GM18873 (cell line): ENCODE measurements around the gene STRIP2.
"Not testable (repeated sequence)": the region's sequence is repeated elsewhere in the genome, so short reads cannot be mapped to it uniquely, and the experiment has no call there.

Experiments
- ATAC-seq: cut with Tn5 transposase; IDR thresholded peaks from one replicate; pipeline ENCODE4 v1.9.1; 2021; ENCODE audit warnings: mild to moderate bottlenecking, moderate library complexity, moderate number of reproducible peaks; ENCODE audit not compliant: unreplicated experiment, low FRiP score

STRIP2 gene

DNA sequence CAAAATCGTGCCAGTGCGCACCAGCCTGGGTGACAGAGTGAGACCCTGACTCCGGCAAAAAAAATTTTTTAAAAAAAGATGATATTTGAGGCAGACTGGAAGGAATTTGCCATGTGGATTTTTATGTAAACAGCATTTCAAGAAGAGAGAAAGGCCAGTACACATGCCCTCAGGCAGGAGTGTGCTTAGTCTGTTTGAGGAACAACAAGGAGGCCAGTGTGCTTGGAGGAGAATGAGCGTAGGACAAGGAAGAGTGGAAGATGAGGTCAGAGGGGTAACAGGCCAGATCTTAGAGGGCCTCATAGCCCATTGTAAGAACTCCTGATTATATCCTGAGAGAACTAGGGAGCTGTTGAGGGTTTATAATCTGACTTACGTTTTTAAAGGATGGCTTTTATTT lies 17.2 kb upstream of the STRIP2 start:
- no peak for ATAC-seq

DNA sequence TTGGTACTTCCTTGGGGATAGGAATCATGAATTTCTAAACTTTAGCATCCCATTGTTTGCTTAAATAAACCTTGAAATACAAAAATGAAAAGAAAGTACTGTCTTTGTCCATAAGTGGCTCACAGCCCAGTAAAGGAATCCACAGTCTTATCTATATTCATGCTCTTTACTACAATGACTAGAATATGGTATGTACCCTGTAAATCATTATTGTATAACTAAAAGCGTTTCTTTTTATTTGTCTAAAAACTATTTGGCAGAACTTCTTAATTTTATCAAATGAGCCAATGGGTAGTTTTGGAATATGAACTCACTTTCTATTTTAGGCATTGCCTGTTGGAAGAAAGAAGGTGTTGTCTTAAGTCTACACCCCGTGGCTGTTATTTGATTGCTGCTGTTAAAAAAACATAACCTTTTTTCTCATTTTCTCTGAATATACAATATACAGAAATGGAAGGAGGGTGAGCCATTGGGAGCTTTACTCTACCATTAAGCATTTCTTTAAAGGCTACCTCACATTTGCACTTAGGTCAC lies 12.4 kb upstream of the STRIP2 start:
- no peak for ATAC-seq

DNA sequence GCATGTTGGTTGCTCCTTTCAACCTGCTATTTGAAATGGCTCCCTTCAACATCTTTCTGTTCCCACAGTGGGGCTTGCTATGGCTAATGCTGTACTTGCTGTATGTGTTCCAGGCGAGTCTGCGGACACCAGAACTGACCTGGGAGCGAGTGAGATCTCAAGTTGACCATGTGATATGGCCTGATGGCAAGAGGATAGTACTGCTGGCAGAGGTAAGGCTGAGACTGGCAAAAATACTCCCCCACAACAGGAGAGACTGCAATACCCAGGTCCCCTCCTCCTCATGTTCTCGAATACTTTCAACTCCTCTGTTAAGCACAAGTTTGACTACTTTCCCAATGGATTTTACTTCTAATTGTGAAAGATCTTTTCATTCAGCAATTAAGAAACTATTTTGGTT lies 11.5 kb upstream of the STRIP2 start:
- ATAC-seq = no peak

DNA sequence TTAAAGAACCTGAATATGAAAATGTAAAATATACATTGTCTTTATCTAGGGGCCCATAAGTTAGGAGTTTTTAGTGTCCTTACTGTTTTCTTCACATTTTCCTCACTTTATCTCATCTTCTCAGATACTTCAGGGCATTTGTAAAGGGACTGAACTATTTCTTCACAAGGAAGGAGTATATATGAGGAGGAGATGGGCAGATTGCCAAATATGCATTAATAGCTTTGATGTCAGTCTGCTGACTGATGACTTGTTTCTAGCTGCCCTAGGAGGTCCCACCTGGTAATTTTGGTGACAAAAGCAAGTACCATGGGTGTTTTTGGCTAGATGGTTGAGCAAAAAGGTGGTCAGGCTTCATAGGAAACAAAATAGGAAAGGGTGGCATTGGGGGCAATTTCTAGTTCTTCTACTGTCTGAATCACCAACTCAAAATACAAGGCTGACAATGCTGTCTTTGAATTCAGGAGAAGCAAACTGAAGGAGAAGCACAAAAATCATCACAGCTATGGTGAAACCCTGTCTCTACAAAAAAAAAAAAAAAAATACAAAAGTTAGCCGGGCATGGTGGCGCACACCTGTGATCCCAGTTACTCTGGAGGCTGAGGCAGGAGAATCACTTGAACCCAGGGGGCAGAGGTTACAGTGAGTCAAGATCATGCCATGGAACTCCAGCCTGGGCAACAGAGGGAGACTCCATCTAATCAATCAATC lies 10.4 kb upstream of the STRIP2 start:
- no peak for ATAC-seq

DNA sequence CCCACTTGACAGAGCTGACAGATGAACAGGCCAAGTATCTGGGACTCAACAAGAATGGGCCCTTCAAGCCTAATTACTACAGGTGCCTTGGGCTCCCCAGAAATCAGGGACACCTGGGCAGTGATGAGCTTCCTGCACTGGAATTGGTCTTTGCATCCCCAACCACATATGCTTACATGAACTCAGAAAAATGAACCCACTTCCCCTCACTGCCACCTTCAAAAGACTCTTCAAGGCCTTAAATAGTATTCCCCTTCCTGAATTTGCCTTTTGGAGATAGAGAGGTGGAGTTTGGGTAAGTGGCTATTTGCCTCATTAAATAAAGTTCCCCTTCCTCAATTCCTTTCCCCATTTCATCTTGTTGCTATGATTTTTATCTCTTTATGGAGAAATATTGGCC lies 7.8 kb upstream of the STRIP2 start:
- no peak for ATAC-seq

DNA sequence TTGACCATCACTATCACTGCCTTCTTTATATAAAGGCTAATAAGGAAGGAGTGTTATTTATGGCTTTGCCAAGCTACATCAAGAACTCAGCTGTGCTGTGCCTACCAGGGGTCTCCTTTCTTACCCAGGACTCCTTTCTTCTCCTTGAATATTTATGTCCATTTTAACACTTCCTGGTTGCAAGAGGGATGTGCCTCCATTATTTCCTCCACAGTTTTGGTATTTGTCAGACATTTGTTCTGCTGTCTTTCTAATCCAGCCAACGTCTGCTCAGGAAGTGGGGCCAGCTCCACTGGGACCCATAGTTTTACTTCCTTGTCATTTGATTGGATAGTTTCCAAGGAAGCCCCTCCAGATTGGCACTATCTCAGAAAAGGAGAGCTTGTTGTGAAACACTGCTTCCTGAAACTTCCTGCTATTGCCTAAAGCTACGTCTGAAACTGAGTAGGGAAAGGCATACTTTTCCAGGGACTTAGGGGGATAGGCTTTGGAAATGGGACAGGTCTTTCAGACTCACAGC lies 6.6 kb upstream of the STRIP2 start:
- ATAC-seq = no peak

DNA sequence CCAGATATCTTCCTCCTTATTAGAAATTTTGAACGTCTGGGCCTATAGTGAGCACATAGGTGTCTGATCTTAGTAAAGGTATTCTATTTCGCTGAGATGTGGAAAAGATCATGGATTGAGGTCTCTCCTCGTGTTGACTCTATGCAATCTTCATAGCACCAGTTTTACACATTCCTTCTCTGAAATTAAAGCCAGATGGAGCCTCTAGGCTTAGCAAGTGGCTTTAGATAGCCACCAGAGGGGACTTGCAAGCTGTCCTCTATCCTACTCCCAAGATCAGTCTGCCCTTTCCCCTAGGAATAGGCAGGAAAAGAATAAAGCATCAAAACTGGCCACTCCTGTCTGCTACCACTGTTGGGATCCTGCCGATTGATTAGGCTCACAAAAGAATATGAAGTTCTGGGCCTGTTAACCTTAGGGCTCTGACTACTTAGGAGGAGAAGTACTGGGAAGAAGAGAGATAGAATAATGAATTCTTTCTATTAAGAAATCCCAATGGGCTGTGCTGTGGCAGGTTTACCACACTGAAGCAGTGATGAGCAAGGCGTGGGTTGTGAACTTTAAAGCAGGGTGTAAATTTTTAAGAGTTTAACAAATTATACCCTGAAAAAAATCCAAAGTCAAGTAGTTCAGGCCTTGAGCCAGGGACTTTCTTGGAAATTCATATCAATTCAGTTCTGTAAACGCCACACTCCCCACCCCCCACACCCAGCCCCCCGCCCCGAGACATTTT lies 2.2 kb upstream of the STRIP2 start:
- ATAC-seq = no peak

DNA sequence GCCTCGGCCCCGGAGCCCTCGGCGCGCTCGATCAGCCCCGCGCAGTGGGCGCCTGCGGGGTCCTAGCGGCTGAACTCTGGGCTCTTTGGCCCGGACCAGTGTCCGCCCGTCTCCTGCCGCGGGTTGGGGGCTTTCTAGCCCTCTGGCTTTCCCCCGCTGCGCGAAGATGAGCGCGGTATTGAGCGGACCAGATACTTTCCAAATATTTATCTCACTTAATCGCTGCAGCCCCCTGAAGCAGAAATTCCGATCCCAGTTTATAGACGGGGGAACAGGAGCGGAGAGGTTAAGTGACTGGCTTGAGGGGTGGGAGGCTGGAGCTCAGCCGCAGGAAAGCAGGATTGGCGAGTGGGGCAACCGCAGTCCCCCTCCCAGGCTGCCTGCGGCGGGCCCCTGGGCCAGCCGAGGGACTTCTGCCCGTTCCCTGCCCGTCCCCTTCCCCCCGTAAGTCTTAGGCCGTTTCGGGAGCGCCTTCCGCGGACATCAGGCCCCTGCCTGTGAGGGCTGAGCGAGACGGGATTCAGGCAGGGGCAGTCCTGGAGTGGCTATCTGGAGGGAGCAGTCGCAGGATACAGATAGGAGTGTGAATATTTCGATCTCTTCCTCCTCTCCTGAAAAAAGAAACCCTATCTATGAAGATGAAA lies 565 bp downstream of the STRIP2 start:
- ATAC-seq = no peak

DNA sequence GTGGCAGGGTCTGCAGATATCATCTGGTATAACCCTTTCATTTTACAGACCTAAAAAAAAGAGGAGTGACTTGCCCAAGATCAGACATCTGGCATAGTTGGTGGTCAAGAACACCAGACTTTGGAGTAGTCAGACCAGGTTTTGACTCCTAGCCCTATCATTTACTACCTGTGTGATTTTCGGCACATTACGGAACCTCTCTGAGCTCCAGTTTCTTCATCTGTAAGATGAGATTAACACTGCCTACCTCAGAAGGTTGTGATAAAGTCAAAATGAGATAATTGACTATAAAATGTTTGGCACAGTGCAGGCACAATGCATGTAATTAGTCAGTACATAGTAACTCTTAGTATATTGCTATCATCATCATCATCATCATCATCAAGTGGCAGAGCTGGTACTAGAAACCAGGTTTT lies 1.2 kb downstream of the STRIP2 start:
- ATAC-seq = no peak

DNA sequence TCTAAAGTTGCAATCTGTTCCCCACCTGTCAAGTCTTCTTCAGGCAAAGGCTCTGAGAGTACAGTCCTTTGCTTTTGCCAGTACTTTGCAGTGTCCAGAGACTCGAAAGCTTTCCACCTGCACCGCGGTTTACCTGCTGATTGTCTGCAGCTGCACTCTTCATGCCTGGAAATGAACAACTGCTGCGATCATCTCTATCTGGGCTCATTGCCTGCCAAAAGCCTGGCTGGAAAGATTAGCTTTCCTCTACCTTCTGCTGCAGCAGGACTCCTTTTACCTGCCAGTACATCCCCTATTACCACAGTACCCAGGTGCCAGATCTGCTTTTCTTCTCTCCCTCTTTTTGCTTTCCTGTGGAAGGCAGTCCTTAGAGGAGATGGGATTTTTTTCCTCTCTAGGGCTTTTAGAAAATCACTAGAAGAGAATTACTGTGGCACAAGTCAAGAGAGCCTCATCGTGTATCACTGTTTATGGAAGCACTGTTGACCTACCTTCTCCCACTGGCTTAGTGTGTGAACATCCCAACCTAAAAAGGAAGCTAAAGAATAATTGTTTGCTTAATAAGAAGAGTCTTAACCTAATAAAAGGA lies 2.2 kb downstream of the STRIP2 start:
- no peak for ATAC-seq

DNA sequence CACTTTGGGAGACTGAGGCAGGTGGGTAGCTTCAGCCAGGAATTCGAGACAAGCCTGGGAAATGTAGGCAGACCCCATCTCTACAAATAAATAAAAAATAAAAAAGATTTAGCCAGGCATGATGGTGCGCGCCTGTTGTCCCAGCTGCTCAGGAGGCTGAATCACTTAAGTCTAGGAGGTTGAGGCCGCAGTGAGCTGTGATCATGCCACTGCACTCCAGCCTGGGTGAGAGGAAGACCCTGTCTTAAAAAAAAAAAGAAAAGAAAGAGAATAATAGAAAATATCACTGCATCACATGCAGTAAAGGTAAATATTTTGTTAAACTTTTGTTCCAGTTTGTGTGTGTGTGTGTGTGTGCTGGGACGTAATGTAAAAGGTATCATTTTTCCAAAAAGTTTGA lies 3.0 kb downstream of the STRIP2 start:
- ATAC-seq = no peak

DNA sequence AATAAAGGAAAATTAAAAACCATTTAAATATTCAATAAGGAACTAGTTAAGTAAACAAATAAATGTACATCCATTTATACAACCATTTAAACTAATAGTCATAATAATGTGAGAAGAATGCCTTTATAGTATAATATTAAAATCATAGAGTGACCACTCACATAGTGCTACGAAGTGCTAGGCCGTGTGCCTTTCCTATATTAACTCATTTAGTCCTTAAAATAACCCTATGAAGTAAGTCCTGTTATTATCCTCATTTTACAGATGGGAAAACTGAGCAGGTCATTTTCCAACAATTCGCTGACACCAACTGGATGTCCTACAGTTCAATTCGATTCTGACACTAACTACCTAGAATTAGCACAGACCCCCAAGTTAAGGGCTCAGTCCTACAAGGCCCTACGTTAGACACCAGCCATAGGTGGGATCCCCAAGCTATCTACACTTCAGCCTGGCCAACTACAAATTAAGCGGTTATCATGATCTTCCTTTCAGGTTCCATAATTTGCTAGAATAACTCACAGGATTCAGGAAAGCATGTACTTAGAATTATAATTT lies 4.1 kb downstream of the STRIP2 start:
- ATAC-seq = no peak

DNA sequence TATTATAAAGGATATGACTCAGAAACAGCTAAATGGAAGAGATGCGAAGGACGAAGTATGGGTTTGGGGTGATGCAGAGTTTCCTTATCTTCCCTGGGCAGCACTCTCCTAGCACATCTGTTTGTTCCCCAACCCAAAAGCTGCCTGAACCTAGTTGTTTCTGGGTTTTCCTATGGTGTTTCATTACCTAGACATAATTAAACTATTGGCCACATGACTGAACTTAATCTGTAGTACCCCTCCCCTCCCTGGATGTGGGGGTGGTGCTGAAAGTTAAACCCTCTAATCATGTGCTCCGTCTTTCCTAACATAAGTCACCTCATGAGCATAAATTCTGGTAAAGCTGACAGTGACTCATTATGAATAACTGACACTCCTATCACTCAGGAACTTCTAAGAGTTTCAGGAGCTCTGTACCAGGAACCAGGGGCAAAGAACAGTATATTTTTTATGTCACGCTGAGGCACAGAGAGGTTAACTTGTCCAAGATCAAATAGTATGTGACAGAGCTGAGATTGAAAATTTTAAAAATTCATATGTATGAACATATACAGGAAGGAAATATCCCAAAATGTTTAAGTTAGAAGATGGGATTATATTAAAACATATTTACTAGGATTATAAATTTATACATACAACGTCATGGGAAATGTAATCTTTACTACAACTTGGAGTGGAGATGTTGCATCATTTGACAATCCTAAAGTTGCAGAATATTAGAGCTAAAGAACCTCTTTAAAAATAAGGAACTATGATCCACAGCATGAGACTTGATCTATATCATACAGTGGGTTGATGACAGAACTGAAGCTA lies 4.8 kb downstream of the STRIP2 start:
- ATAC-seq = no peak

DNA sequence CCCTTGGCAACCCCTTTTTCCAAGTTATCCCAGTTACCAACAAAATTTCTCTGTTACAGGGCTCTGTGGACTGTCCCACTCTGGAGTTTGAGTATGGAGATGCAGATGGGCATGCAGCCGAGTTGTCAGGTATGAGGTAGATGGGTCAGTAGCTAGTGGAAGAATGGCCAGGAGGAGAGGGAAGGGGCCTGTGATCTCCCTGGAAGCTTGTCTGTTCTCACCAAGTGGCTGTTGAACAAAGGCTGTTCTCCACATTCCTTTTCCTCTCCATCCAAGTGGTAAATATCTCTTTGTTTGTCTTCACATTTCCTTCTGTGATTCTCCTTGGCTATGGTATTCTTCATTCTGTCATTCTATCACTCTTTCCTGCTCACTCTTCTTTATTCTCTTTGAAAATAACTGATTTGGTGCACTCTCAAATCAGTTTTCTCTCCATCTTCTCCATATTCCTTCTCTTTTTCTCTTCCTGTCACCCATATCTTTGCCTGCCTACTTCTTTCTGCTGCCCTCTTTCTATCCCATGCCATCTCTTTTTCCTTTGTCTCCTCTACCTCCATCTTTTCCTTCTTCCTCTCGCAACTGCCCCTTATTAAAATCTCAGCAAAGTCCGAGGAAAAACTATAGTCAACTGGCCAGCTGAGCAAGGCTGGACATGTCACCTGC lies 5.9 kb downstream of the STRIP2 start:
- ATAC-seq = no peak

DNA sequence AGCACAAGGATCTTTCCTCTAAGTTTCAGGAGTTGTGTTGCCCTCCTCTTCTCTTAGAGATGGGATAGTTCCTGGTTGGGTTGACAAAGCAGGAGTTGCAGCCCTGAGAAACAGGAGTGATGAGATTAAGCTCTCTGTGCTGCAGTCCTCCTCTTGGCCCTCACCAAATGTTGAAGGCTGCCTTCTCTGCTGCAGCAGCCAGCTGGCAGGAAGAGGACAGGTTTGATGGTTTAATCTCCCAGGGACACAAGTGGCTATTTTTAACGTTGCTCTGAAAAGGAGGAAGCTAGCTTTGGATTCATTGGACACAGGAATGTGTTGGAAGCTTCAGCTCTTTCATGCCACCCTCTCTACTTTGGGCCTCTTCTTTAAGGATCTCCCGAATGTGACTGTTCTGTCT lies 9.4 kb downstream of the STRIP2 start:
- no peak for ATAC-seq

DNA sequence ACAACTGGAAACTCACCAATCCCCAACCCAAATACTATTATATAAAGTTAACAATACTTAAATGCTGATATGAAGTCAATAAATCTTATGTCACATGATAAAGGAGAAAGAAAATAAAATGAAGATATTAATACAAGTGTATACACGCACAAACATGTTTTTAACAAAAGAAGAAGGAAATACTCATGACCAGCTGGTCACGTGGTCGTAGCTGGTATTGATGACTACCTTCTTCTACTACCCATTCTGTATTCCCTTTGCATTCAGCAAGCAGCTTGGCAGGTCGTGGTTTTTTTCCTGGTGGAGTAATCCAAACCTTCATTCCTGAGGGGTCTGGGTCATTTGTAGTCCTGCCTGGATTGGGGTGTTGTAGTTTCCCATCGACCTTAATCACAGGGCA lies 10.5 kb downstream of the STRIP2 start:
- ATAC-seq = not testable (repeated sequence)

DNA sequence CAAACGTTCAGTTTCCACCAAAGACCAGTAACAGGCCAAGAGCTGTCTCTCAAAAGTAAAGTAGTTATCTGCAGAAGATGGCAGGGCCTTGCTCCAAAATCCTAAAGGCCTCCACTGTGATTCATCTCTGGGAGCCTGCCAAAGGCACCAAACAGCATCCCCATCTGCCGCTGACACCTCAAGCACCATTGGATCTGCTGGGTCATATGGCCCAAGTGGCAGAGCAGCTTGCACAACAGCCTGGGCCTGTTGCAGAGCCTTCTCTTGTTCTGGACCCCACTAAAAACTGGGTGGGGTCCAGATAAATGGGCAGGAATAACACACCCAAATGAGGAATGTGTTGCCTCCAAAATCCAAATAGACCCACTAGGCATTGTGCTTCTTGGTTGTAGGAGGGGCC lies 12.7 kb downstream of the STRIP2 start:
- not testable (repeated sequence) for ATAC-seq

DNA sequence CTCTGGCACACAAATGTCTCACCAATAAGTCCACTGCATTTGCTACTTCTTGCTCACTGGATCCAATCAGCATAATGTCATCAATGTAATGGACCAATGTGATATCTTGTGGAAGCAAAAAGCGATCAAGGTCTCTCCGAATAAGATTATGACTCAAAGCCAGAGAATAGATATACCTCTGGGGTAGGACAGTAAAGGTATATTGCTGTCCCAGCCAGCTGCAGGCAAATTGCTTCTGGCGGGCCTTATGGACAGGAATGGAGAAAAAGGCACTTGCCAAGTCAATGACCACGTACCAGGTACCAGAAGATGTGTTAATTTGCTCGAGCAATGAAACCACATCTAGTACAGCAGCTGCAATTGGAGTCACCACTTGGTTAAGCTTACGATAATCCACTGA lies 13.2 kb downstream of the STRIP2 start:
- ATAC-seq = not testable (repeated sequence)

DNA sequence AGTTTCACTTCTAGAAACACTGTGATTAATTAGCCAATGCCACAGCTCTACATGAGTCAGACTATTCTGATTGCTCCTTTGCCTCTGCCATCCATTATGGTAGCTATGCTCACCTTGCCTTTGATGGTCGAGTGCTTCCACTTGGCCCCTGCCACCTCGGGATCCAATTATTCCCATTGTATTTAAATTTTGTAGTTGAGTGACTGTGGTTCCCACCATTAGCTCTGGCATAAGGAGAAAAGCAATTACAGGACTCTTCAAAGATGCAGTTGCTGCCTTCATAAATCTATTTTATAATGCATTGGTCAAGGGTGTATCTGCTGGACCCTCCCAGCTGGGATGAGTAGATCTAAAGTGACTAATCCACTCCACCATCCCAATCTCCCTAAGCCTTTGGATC lies 14.4 kb downstream of the STRIP2 start:
- not testable (repeated sequence) for ATAC-seq
